ENCODE data around the gene ZNF614.

Gene ZNF614

GRCh38 chr19:52022193-52022592 lies 6.0 kb downstream of the ZNF614 start:
- TF ChIP-seq MAX (IDR thresholded peaks at IDR 0.05; ENCODE audit: low read depth, low read length), result no peak
- TF ChIP-seq MYC (IDR thresholded peaks at IDR 0.05; ENCODE audit: low read depth, low read length), result no peak
- TF ChIP-seq POLR2A (IDR thresholded peaks at IDR 0.05; ENCODE audit: extremely low read depth, insufficient read length), result no peak
- TF ChIP-seq CTCF (IDR thresholded peaks at IDR 0.05; ENCODE audit: low read depth, low read length), result no peak
- H3K4me3 ChIP-seq (ENCODE audit: low read depth, low read length), result no peak overlapping the region
- no peak for DNase-seq (ENCODE audit: low read depth)

DNA sequence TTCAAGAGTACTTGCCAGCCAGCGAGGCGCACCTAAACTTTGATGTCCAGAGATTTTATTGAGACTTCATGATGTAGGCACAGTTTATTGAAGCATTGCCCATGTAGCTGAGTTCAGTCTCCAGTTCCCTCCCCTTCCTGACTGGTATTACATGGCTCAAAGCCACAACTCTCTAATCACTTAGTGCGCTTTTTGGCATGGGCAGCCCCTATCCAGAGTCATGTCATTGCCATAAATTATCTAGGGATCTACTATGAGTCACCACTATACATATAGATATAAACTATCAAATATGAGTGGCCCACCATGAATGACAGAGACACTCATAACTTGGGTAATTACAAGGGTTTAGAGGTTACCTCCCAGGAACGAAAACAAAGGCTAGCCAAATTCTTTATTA lies 7.7 kb downstream of the ZNF614 start:
- no peak for DNase-seq (ENCODE audit: low read depth)
- no peak for TF ChIP-seq CTCF (IDR thresholded peaks at IDR 0.05; ENCODE audit: low read depth, low read length)
- TF ChIP-seq MAX (IDR thresholded peaks at IDR 0.05; ENCODE audit: low read depth, low read length), result no peak
- no peak for TF ChIP-seq MYC (IDR thresholded peaks at IDR 0.05; ENCODE audit: low read depth, low read length)
- TF ChIP-seq POLR2A (IDR thresholded peaks at IDR 0.05; ENCODE audit: extremely low read depth, insufficient read length), result no peak
- no peak overlapping the region for H3K4me3 ChIP-seq (ENCODE audit: low read depth, low read length)

DNA sequence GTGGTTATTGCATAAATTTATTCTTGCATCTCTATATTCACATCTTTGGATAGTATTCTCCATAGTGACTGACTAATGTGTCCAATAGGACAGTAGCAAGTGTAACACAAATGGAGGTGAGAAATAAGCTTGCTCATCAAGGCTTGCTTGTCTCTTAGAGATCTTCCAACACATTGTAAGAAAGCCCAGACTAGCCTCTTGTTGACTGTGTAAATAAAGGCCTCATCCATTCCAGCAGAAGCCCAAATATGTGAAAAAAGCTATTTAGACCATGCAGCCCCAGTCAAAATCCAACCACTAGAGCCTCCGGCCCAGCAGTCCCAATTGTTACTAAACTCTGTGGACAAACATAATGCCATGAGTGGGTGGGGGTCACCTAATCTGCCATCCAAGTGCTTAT lies 17.5 kb downstream of the ZNF614 start:
- H3K4me3 ChIP-seq (ENCODE audit: low read depth, low read length), result no peak overlapping the region
- TF ChIP-seq MAX (IDR thresholded peaks at IDR 0.05; ENCODE audit: low read depth, low read length) (no peak), POLR2A (IDR thresholded peaks at IDR 0.05; ENCODE audit: extremely low read depth, insufficient read length) (no peak), MYC (IDR thresholded peaks at IDR 0.05; ENCODE audit: low read depth, low read length) (no peak), CTCF (IDR thresholded peaks at IDR 0.05; ENCODE audit: low read depth, low read length) (no peak)
- DNase-seq (ENCODE audit: low read depth), result no peak

DNA sequence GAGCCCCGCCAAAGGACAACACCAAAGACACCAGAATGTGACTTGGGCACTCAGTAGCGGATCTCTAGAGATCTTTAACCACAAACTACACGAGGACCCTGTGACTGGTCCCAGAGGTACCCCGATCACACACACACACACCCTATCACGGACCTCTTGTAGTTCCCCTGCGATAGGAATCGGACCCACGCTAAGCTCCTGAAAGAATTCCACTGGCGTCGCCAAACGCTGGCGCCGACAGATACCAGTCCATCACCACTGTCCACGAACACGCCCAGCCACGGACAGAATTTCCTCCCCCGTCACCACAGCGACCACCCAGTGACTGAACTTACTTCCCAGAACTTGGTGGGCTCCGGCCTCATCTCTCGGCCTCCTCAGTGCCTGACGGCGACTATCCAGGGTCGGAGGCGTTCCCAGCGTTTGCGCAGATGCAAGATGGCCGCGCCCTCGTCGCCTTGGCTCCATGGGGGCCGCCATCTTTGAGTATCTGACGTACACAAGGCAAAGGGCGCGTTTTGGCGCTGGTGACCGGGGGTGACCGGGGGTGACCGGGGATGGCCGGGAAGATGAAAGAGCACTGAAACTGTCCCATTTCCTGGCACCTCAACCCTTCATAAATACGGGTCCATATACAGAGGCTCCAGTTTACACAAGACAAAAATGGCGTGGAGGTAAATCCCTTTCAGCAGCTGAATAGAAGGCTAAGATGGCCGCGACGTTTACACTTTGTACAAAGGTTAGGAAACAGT lies 20.2 kb downstream of the ZNF614 start, which contains the start of gene ZNF615:
TSS of gene ZNF615 (minus strand) at position 406 of the 752 bp plus-strand sequence. CDS start 4,500 bp downstream, outside the sequence.
- DNase-seq (ENCODE audit: low read depth), result peak; percentile 90
- peak within 1 kb of the TSS; percentile 88 for H3K4me3 ChIP-seq (ENCODE audit: low read depth, low read length)
- TF ChIP-seq POLR2A (IDR thresholded peaks at IDR 0.05; ENCODE audit: extremely low read depth, insufficient read length) (no peak), CTCF (IDR thresholded peaks at IDR 0.05; ENCODE audit: low read depth, low read length) (no peak)

DNA sequence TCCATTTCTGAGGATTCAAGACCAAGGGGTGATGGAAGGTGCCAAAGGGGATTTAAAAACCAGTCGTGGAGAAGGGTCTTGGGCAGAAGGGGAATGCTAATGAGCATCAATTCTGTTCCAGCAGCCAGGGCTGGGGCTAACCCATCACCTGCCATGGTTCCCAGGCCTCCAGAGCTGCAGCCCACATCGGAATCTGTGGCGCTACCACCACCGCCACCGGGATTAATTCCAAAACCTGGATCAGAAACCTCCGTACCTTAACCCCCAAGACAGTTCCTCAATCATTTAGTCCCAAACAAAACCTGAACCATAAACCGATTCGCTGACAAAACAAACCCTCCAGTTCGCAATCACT lies 20.8 kb downstream of the ZNF614 start:
- TF ChIP-seq POLR2A (IDR thresholded peaks at IDR 0.05; ENCODE audit: extremely low read depth, insufficient read length) (no peak), MYC (IDR thresholded peaks at IDR 0.05; ENCODE audit: low read depth, low read length) (no peak), CTCF (IDR thresholded peaks at IDR 0.05; ENCODE audit: low read depth, low read length) (no peak), MAX (IDR thresholded peaks at IDR 0.05; ENCODE audit: low read depth, low read length) (no peak)
- no peak for DNase-seq (ENCODE audit: low read depth)
- H3K4me3 ChIP-seq (ENCODE audit: low read depth, low read length), result peak overlapping the region; percentile 88
